IPS-NIHi7 (cell line): ENCODE results near the gene RPS5.
"Not testable (repeated sequence)": the region's sequence is repeated elsewhere in the genome, so short reads cannot be mapped to it uniquely, and the experiment has no call there.

Experiments used
- DNase-seq: peaks from one replicate; pipeline ENCODE4 v3.0.0; 2012; ENCODE audit warnings: mixed read lengths; ENCODE audit errors: extremely low spot score

RPS5 gene

DNA sequence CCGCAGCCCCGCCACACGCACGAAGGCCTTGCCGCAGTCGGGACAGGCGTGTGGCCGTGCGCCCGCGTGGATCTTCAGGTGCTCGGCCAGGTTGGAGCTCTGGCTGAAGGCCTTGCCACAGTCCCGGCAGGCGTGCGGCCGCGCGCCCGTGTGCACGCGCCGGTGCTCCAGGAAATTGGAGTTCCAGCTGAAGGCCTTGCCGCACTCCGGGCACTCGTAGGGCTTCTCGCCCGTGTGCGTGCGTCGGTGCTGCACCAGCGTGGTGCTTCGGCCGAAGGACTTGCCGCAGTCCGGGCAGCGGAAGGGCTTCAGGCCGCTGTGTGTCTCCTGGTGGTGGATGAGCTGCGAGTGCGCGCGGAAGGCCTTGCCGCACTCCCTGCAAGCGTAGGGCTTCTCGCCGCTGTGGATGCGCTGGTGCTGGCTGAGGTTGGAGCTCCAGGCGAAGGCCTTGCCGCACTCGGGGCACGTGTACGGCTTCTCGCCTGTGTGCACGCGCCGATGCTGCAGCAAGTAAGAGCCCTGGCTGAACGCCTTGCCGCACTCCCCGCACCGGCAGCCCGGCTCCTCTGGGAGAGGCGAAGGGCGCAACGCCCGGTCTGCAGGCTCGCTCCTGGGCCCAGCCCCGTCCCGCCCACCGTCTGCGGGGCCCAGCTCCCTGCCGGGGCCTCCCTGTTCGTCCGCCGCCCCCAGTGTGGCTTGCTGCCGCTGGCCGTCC is 30.1 kb upstream of the RPS5 start:
- DNase-seq, result no peak

DNA sequence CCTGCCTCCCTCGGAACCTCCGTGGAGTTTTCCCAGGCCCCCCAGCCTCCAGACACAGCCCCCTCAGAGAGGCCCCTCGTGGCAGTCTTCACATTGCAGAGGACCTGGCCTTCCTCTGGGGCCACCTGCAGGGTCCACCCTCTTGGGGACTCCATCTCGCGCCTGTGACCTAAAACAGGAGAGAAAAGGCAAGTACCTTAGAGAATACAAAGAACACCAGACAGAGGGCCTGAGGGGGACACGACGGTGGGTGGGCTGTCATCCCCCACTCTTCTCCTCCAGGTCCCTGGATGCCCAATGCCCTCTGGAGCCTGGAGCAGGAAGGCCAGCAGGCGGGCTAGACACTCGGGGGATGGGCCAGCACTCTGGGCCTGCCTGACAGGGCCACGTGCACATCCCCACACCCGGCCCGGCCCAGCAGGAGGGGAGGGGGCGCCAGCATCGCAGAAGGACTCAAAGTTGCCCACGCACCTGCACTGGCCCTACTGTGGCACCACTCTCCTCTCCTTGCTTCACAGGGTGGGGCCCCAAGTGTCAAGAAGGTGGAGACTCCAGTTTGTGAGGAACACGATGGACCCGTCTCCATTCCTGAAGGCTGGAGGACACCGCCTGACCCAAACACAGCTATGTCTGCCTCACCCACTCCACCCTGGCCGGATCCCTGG is 29.5 kb upstream of the RPS5 start:
- no peak for DNase-seq

- DNase-seq, result peak; percentile 56
Observed at GRCh38 chr19:58361900-58362271, 25.2 kb upstream of the RPS5 start.

- DNase-seq, result peak; percentile 100
Observed at GRCh38 chr19:58362272-58362994, 24.6 kb upstream of the RPS5 start, which contains the start of gene ZNF497. ZNF497 (minus strand) TSS chr19:58362751; CDS start chr19:58357635, 5,116 bp downstream.

GRCh38 chr19:58364146-58364545 is 22.9 kb upstream of the RPS5 start:
- no peak for DNase-seq

- DNase-seq, result no peak
Observed at GRCh38 chr19:58366585-58367430, 20.3 kb upstream of the RPS5 start.

GRCh38 chr19:58367698-58368454 is 19.2 kb upstream of the RPS5 start:
- no peak for DNase-seq

DNA sequence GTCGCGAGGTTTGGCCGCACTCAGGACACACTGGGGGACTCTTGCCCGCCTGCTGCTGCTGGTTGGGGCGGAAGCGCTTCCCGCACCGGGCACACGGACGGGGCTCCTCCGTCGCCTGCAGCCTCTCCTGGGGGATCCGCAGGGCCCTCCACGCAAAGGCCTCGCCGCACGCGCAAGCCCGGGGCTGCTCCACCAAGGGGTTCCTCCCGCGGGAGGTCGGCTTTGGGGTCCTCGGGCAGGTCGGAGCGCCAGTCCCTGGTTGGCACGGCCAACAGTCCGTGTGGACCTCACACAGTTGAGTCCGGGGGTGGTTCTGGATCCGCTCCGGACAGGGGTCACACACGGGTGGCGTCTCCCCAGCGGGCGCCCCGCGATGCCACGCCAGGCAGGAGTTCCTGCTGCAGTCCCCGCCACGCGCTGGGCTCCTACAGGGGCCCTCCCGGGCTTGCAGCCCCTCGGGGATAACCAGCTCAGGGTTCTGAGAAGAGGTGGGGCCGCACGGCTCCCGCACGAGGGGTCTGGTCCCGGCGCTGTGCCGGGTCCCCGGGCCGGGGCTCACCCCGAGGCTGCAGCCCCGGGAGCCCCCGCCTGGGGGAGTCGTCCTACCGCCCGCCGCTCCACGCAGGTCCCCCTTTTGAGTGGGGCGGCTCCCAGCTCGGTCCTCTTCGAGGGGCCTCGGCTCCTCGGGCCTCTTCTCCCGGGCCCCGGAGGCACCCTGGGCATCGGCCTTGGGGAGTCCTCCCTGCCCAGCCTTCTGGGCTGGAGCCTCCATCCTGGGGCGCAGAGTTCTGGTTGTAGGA is 18.3 kb upstream of the RPS5 start:
- no peak for DNase-seq

- no peak for DNase-seq
Observed at GRCh38 chr19:58372311-58373133, 14.5 kb upstream of the RPS5 start.

GRCh38 chr19:58374200-58374599 is 12.9 kb upstream of the RPS5 start:
- DNase-seq, result no peak

DNA sequence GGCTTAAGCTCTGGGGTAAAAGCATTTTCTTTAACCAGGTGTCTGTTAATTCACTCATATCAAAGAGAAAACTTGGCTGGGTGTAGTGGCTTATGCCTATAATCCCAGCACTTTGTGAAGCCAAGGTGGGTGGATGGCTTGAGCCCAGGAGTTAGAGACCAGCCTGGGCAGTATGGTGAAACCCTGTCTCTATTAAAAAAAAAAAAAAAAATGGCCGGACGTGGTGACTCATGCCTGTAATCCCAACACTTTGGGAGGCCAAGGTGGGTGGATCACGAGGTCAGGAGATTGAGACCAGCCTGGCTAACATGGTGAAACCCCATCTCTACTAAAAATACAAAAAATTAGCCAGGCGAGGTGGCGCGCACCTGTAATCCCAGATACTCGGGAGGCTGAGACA is 10.3 kb upstream of the RPS5 start:
- not testable (repeated sequence) for DNase-seq

- no peak for DNase-seq
Observed at GRCh38 chr19:58379246-58379645, 7.8 kb upstream of the RPS5 start.

DNA sequence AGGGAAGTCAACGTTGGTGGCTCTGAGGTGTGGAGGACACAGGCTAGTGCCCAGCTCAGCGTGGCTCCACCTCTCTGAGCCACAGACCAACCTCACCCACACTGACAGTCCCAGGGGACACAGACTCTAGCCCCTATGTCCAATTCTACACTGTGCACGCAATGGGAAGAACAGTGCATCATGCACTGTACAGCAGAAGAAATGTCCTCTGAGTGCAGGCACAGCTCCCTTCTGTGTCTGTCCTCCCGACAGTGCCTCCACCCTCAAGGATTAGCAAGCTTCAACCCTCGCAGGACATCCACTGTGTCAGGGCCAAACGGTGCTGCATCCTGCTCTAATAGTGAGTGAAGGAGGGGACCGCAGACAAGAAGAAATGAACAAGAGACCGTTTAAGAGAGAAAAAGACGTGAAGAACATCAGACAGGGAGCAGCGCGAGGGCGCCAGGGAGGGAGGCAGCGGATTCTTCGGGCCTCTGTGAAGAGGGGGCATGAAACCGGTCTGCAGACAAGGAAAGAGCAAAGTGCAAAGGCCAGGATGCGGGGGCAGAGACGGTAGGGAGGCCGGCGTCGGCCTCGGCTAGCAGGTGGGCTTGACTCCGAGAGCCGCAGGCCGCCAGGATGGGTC is 6.9 kb upstream of the RPS5 start:
- no peak for DNase-seq

GRCh38 chr19:58380662-58381459 is 6.2 kb upstream of the RPS5 start, which contains the start of gene ZNF837:
ZNF837 (minus strand) TSS chr19:58381030; CDS start chr19:58369332, 11,698 bp downstream.
- peak; percentile 95 for DNase-seq

DNA sequence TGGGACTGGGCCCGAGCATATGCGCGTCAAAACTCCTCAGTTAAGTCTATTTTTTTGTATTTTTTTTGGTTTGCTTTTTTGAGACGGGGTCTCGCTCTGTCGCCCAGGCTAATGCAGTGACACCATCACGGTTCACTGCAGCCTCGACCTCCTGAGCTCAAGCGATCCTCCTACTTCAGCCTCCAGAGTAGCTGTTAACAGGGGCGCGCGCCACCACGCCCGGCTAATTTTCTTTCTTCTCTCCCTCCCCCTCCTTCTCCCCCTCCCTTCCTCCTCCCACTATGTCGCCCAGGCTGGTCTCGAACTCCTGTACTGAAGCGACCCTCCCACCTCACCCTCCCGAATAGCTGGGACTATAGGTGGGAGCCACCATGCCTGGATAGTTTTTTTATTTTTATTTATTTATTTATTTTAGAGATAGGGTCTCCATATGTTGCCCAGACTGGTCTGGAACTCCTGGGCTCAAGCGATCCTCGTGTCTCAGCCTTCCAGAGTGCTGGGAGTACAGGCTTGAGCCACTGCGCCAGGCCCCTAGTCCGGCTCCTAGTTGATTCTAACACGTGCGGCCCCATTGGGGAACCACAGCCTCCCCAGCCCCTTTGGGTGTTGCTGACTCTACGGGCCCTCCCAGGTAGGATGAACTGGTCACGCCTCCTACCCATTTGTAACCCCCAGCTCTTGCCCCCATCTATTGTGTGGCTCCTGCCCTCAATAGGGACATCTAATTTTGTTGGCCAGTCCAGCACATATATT is 5.4 kb upstream of the RPS5 start:
- no peak for DNase-seq

DNA sequence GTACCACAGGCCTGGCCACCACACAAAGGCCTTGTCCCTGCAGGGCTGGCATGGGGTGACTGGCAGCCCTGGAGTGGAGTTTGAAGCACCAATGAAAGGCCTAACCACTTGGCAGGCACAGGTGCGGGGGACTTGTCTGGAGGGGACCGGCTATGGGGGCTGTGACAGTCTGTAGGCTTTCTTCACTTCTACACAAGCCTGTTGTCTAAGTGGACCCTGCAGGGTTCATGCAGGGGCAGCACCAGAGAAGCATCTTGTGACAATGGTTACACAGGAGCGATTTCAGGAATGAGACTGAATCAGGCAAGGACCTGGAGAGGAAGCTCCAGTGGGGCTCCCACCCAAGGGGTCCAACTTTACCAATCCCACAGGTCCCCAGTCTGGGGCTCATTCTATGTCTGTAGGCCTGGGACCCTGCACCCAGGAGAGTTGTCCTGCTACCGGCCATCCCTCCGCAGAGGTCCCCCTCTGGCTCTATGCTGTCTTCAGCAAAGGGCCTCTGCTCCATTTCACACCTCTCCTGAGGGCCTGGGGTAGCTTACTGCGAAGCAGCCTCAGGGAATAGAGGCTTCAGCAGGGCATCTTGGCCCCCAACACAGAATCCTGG is 4.0 kb upstream of the RPS5 start:
- DNase-seq, result no peak
